HEK293 (cell line): ENCODE data around the gene PCSK5.

Experiments used
- TF ChIP-seq, protein P1 (sequence below): fragments of 450-650 bp; IDR thresholded peaks from 2 replicates; pipeline ENCODE4 v1.5.1; 2018; ENCODE audit warnings: missing biosample characterization, missing genetic modification characterization
- TF ChIP-seq, protein P2 (sequence below): fragments of 450-650 bp; formaldehyde crosslinking; IDR thresholded peaks from 2 replicates; pipeline ENCODE4 v1.5.1; 2016; ENCODE audit warnings: missing biosample characterization, missing genetic modification characterization
- TF ChIP-seq, protein P3 (sequence below): fragments of 450-650 bp; formaldehyde crosslinking; IDR thresholded peaks from 2 replicates; pipeline ENCODE4 v1.5.1; 2016; ENCODE audit warnings: missing biosample characterization, missing genetic modification characterization
- TF ChIP-seq, protein P4 (sequence below): fragments of 450-650 bp; formaldehyde crosslinking; IDR thresholded peaks from 2 replicates; pipeline ENCODE4 v1.5.1; 2016; ENCODE audit warnings: missing biosample characterization, missing genetic modification characterization

DNA sequence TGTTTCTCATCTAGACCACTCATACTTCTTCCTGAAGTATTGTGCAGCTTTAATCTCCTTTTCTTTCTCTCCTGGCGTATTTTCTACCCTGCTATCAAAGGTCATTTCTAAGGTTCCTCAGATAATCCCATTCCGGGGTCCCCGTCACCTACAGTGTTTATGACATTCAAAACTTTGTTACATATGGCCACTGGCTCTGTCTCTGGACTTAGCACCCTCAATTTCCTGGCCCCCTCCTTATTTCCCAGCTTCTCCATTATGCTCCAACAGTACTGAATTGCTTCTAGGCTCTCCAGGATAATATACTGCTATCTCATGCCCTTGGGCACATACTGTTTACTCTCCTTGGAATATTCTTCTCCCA, 472.5 kb downstream of the PCSK5 start:
- TF ChIP-seq, protein P1, sequence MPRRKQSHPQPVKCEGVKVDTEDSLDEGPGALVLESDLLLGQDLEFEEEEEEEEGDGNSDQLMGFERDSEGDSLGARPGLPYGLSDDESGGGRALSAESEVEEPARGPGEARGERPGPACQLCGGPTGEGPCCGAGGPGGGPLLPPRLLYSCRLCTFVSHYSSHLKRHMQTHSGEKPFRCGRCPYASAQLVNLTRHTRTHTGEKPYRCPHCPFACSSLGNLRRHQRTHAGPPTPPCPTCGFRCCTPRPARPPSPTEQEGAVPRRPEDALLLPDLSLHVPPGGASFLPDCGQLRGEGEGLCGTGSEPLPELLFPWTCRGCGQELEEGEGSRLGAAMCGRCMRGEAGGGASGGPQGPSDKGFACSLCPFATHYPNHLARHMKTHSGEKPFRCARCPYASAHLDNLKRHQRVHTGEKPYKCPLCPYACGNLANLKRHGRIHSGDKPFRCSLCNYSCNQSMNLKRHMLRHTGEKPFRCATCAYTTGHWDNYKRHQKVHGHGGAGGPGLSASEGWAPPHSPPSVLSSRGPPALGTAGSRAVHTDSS (tag by site-specific recombination): no peak
- TF ChIP-seq, protein P2, sequence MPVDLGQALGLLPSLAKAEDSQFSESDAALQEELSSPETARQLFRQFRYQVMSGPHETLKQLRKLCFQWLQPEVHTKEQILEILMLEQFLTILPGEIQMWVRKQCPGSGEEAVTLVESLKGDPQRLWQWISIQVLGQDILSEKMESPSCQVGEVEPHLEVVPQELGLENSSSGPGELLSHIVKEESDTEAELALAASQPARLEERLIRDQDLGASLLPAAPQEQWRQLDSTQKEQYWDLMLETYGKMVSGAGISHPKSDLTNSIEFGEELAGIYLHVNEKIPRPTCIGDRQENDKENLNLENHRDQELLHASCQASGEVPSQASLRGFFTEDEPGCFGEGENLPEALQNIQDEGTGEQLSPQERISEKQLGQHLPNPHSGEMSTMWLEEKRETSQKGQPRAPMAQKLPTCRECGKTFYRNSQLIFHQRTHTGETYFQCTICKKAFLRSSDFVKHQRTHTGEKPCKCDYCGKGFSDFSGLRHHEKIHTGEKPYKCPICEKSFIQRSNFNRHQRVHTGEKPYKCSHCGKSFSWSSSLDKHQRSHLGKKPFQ (tag by site-specific recombination): no peak
- TF ChIP-seq, protein P3, sequence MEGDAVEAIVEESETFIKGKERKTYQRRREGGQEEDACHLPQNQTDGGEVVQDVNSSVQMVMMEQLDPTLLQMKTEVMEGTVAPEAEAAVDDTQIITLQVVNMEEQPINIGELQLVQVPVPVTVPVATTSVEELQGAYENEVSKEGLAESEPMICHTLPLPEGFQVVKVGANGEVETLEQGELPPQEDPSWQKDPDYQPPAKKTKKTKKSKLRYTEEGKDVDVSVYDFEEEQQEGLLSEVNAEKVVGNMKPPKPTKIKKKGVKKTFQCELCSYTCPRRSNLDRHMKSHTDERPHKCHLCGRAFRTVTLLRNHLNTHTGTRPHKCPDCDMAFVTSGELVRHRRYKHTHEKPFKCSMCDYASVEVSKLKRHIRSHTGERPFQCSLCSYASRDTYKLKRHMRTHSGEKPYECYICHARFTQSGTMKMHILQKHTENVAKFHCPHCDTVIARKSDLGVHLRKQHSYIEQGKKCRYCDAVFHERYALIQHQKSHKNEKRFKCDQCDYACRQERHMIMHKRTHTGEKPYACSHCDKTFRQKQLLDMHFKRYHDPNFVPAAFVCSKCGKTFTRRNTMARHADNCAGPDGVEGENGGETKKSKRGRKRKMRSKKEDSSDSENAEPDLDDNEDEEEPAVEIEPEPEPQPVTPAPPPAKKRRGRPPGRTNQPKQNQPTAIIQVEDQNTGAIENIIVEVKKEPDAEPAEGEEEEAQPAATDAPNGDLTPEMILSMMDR (tag by site-specific recombination): no peak
- TF ChIP-seq, protein P4, sequence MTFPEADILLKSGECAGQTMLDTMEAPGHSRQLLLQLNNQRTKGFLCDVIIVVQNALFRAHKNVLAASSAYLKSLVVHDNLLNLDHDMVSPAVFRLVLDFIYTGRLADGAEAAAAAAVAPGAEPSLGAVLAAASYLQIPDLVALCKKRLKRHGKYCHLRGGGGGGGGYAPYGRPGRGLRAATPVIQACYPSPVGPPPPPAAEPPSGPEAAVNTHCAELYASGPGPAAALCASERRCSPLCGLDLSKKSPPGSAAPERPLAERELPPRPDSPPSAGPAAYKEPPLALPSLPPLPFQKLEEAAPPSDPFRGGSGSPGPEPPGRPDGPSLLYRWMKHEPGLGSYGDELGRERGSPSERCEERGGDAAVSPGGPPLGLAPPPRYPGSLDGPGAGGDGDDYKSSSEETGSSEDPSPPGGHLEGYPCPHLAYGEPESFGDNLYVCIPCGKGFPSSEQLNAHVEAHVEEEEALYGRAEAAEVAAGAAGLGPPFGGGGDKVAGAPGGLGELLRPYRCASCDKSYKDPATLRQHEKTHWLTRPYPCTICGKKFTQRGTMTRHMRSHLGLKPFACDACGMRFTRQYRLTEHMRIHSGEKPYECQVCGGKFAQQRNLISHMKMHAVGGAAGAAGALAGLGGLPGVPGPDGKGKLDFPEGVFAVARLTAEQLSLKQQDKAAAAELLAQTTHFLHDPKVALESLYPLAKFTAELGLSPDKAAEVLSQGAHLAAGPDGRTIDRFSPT (tag by site-specific recombination): no peak
